ENCODE results near the gene KIF16B.

Gene KIF16B

GRCh38 chr20:16573001-16573965 is at the start of gene KIF16B:
Gene KIF16B, minus strand, starts transcription at chr20:16573448. Its CDS starts 173 bp downstream, at chr20:16573275.
- DNase-seq, result no peak
- Histone ChIP-seq H4K20me1 (ENCODE audit: insufficient read depth, low read length) (no peaks in the 10 kb centered on the region), H3K79me2 (ENCODE audit: insufficient read depth, low read length) (no peaks in the 10 kb centered on the region), H3K27ac (ENCODE audit: low read length) (no peak within 1 kb of the TSS), H3K9ac (ENCODE audit: low read depth, low read length) (no peak within 1 kb of the TSS), H3K36me3 (ENCODE audit: insufficient read depth, low read length) (no peaks in the 10 kb centered on the region), H3K4me3 (ENCODE audit: low read depth in 1 of 2, low read length in 2 of 2) (no peak within 1 kb of the TSS), H3K9me3 (ENCODE audit: insufficient read depth, low read length, severe bottlenecking) (no peaks in the 10 kb centered on the region), H2AFZ (ENCODE audit: low read depth, low read length) (no peak within 1 kb of the TSS), H3K4me2 (ENCODE audit: insufficient read depth, low read length) (no peak within 1 kb of the TSS), H3K27me3 (ENCODE audit: insufficient read depth, low read length, poor library complexity) (no peaks in the 10 kb centered on the region), H3K4me1 (ENCODE audit: insufficient read depth, low read length) (no peaks in the 10 kb centered on the region)
- no peak for ATAC-seq (ENCODE audit: insufficient read depth, low read depth)
- TF ChIP-seq CTCF (IDR thresholded peaks at IDR 0.05; ENCODE audit: borderline replicate concordance, extremely low read depth, low read length, poor library complexity, severe bottlenecking) (no peak), EZH2 (IDR thresholded peaks at IDR 0.05; ENCODE audit: borderline replicate concordance, low read depth, low read length, severe bottlenecking) (no peak)

GRCh38 chr20:16622501-16622900 is 49.3 kb upstream of the KIF16B start:
- ATAC-seq (ENCODE audit: insufficient read depth, low read depth) (no peak), DNase-seq (no peak)
- Histone ChIP-seq H3K4me1 (ENCODE audit: insufficient read depth, low read length) (no peaks in the 10 kb centered on the region), H4K20me1 (ENCODE audit: insufficient read depth, low read length) (no peaks in the 10 kb centered on the region), H3K27ac (ENCODE audit: low read length) (no peak overlapping the region), H3K9ac (ENCODE audit: low read depth, low read length) (no peak overlapping the region), H2AFZ (ENCODE audit: low read depth, low read length) (no peak overlapping the region), H3K79me2 (ENCODE audit: insufficient read depth, low read length) (no peaks in the 10 kb centered on the region), H3K4me3 (ENCODE audit: low read depth in 1 of 2, low read length in 2 of 2) (no peak overlapping the region), H3K27me3 (ENCODE audit: insufficient read depth, low read length, poor library complexity) (no peaks in the 10 kb centered on the region), H3K36me3 (ENCODE audit: insufficient read depth, low read length) (no peaks in the 10 kb centered on the region), H3K9me3 (ENCODE audit: insufficient read depth, low read length, severe bottlenecking) (peaks cover 5% of the 10 kb centered on the region), H3K4me2 (ENCODE audit: insufficient read depth, low read length) (no peak overlapping the region)
- TF ChIP-seq EZH2 (IDR thresholded peaks at IDR 0.05; ENCODE audit: borderline replicate concordance, low read depth, low read length, severe bottlenecking), result no peak
- no peak for TF ChIP-seq CTCF (IDR thresholded peaks at IDR 0.05; ENCODE audit: borderline replicate concordance, extremely low read depth, low read length, poor library complexity, severe bottlenecking)

- no peaks in the 10 kb centered on the region for H3K27me3 ChIP-seq (ENCODE audit: insufficient read depth, low read length, poor library complexity)
- ATAC-seq (ENCODE audit: insufficient read depth, low read depth) (no peak), DNase-seq (no peak)
- no peak overlapping the region for H3K9ac ChIP-seq (ENCODE audit: low read depth, low read length)
- H3K27ac ChIP-seq (ENCODE audit: low read length), result no peak overlapping the region
- H4K20me1 ChIP-seq (ENCODE audit: insufficient read depth, low read length), result no peaks in the 10 kb centered on the region
- H3K79me2 ChIP-seq (ENCODE audit: insufficient read depth, low read length), result no peaks in the 10 kb centered on the region
- no peaks in the 10 kb centered on the region for H3K4me1 ChIP-seq (ENCODE audit: insufficient read depth, low read length)
- no peaks in the 10 kb centered on the region for H3K36me3 ChIP-seq (ENCODE audit: insufficient read depth, low read length)
- no peak overlapping the region for H3K4me2 ChIP-seq (ENCODE audit: insufficient read depth, low read length)
- H3K4me3 ChIP-seq (ENCODE audit: low read depth in 1 of 2, low read length in 2 of 2), result no peak overlapping the region
- peaks cover 9% of the 10 kb centered on the region for H3K9me3 ChIP-seq (ENCODE audit: insufficient read depth, low read length, severe bottlenecking)
- TF ChIP-seq CTCF (IDR thresholded peaks at IDR 0.05; ENCODE audit: borderline replicate concordance, extremely low read depth, low read length, poor library complexity, severe bottlenecking) (no peak), EZH2 (IDR thresholded peaks at IDR 0.05; ENCODE audit: borderline replicate concordance, low read depth, low read length, severe bottlenecking) (no peak)
- no peak overlapping the region for H2AFZ ChIP-seq (ENCODE audit: low read depth, low read length)
Measured at GRCh38 chr20:16621435-16622141, 48.3 kb upstream of the KIF16B start.

Data from DND-41 (cell line).